Measurements from ENCODE around the gene AUTS2.

AUTS2 gene

GRCh38 chr7:70306173-70306572, 707.9 kb downstream of the AUTS2 start:
- no peak for TF ChIP-seq CTCF (IDR thresholded peaks at IDR 0.05; ENCODE audit: poor library complexity, severe bottlenecking)
- Histone ChIP-seq H3K4me1 (ENCODE audit: insufficient read depth, poor library complexity, severe bottlenecking) (no peaks in the 10 kb centered on the region), H3K27me3 (ENCODE audit: insufficient read depth, poor library complexity, severe bottlenecking) (no peaks in the 10 kb centered on the region), H3K4me3 (ENCODE audit: severe bottlenecking) (no peak overlapping the region), H3K9me3 (ENCODE audit: severe bottlenecking) (no peaks in the 10 kb centered on the region), H3K27ac (ENCODE audit: poor library complexity, severe bottlenecking) (no peak overlapping the region), H3K36me3 (ENCODE audit: low read depth) (no peaks in the 10 kb centered on the region)
- no peak for DNase-seq (ENCODE audit: low spot score)
- ATAC-seq (ENCODE audit: low read depth): no peak

- Histone ChIP-seq H3K9me3 (ENCODE audit: severe bottlenecking) (no peaks in the 10 kb centered on the region), H3K4me3 (ENCODE audit: severe bottlenecking) (no peak overlapping the region), H3K27ac (ENCODE audit: poor library complexity, severe bottlenecking) (no peak overlapping the region), H3K27me3 (ENCODE audit: insufficient read depth, poor library complexity, severe bottlenecking) (no peaks in the 10 kb centered on the region), H3K4me1 (ENCODE audit: insufficient read depth, poor library complexity, severe bottlenecking) (no peaks in the 10 kb centered on the region), H3K36me3 (ENCODE audit: low read depth) (no peaks in the 10 kb centered on the region)
- DNase-seq (ENCODE audit: low spot score): no peak
- peak; percentile 51; the same call in 2 of the 3 replicates for ATAC-seq (ENCODE audit: low read depth)
- no peak for TF ChIP-seq CTCF (IDR thresholded peaks at IDR 0.05; ENCODE audit: poor library complexity, severe bottlenecking)
These were observed 709.4 kb downstream of the AUTS2 start for GRCh38 chr7:70307544-70308106.

DNA sequence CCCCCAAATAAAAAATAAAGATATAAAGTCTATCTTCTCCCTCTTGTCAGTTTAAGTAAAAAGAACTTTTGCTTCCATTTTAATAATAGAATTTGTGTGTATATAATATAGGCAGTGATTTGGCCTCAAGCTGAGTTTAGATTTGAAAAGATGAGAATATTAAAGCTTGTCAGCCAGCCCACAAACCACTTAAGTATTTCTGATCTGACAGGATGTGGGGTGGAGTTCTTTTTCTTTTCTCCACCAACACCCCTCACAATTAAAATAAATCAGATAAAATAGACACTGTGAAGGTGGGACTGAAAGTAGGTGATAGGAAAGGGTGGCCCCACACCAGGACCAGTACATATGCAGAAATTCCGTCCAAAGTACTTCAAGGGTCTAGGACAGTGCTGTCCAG, 714.1 kb downstream of the AUTS2 start:
- Histone ChIP-seq H3K27me3 (ENCODE audit: insufficient read depth, poor library complexity, severe bottlenecking) (no peaks in the 10 kb centered on the region), H3K9me3 (ENCODE audit: severe bottlenecking) (no peaks in the 10 kb centered on the region), H3K27ac (ENCODE audit: poor library complexity, severe bottlenecking) (no peak overlapping the region), H3K4me3 (ENCODE audit: severe bottlenecking) (no peak overlapping the region), H3K4me1 (ENCODE audit: insufficient read depth, poor library complexity, severe bottlenecking) (peaks cover 6% of the 10 kb centered on the region), H3K36me3 (ENCODE audit: low read depth) (no peaks in the 10 kb centered on the region)
- TF ChIP-seq CTCF (IDR thresholded peaks at IDR 0.05; ENCODE audit: poor library complexity, severe bottlenecking): no peak
- no peak for DNase-seq (ENCODE audit: low spot score)
- ATAC-seq (ENCODE audit: low read depth): no peak

- H3K4me1 ChIP-seq (ENCODE audit: insufficient read depth, poor library complexity, severe bottlenecking): peaks cover 12% of the 10 kb centered on the region
- no peak overlapping the region for H3K4me3 ChIP-seq (ENCODE audit: severe bottlenecking)
- H3K36me3 ChIP-seq (ENCODE audit: low read depth): no peaks in the 10 kb centered on the region
- no peaks in the 10 kb centered on the region for H3K9me3 ChIP-seq (ENCODE audit: severe bottlenecking)
- ATAC-seq (ENCODE audit: low read depth) (no peak), DNase-seq (ENCODE audit: low spot score) (no peak)
- no peak overlapping the region for H3K27ac ChIP-seq (ENCODE audit: poor library complexity, severe bottlenecking)
- no peaks in the 10 kb centered on the region for H3K27me3 ChIP-seq (ENCODE audit: insufficient read depth, poor library complexity, severe bottlenecking)
- no peak for TF ChIP-seq CTCF (IDR thresholded peaks at IDR 0.05; ENCODE audit: poor library complexity, severe bottlenecking)
These were observed 715.0 kb downstream of the AUTS2 start for GRCh38 chr7:70313271-70313670.

GRCh38 chr7:70313687-70314086, 715.4 kb downstream of the AUTS2 start:
- Histone ChIP-seq H3K27me3 (ENCODE audit: insufficient read depth, poor library complexity, severe bottlenecking) (no peaks in the 10 kb centered on the region), H3K4me1 (ENCODE audit: insufficient read depth, poor library complexity, severe bottlenecking) (peaks cover 12% of the 10 kb centered on the region), H3K36me3 (ENCODE audit: low read depth) (no peaks in the 10 kb centered on the region), H3K27ac (ENCODE audit: poor library complexity, severe bottlenecking) (no peak overlapping the region), H3K9me3 (ENCODE audit: severe bottlenecking) (no peaks in the 10 kb centered on the region), H3K4me3 (ENCODE audit: severe bottlenecking) (no peak overlapping the region)
- no peak for TF ChIP-seq CTCF (IDR thresholded peaks at IDR 0.05; ENCODE audit: poor library complexity, severe bottlenecking)
- DNase-seq (ENCODE audit: low spot score): no peak
- no peak for ATAC-seq (ENCODE audit: low read depth)
